HG03175 (cell line): ENCODE measurements around the gene F2RL1.
"Not testable (repeated sequence)": the region's sequence is repeated elsewhere in the genome, so short reads cannot be mapped to it uniquely, and the experiment has no call there.

Experiments
- ATAC-seq: cut with Tn5 transposase; IDR thresholded peaks from one replicate; pipeline ENCODE4 v1.9.1; 2021; ENCODE audit warnings: mild to moderate bottlenecking, moderate library complexity; ENCODE audit not compliant: unreplicated experiment

F2RL1 gene

GRCh38 chr5:76805821-76806505 lies 12.9 kb upstream of the F2RL1 start:
- no peak for ATAC-seq

GRCh38 chr5:76807296-76807695 lies 11.5 kb upstream of the F2RL1 start:
- no peak for ATAC-seq

- no peak for ATAC-seq
These were observed 10.6 kb upstream of the F2RL1 start for GRCh38 chr5:76808141-76808691.

GRCh38 chr5:76809141-76809540 lies 9.7 kb upstream of the F2RL1 start:
- ATAC-seq: no peak

DNA sequence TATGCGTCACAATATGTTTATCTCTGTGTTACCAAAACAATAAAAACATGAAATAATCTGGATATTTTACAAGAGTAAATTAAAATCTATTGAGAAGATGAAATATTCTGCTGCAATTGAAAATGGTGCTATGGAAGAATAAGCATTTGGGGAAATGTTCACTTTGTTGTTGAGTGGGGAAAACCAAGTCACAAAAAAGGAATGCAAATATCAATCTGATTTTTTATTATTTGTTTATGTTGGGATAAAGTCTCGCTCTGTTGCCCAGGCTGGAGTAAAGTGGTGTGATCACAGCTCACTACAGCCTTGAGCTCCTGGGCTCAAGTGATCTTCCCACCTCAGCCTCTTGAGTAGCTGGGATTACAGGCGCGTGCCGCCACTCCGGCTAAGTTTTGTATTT lies 8.6 kb upstream of the F2RL1 start:
- no peak for ATAC-seq

GRCh38 chr5:76811214-76811613 lies 7.6 kb upstream of the F2RL1 start:
- ATAC-seq: no peak

DNA sequence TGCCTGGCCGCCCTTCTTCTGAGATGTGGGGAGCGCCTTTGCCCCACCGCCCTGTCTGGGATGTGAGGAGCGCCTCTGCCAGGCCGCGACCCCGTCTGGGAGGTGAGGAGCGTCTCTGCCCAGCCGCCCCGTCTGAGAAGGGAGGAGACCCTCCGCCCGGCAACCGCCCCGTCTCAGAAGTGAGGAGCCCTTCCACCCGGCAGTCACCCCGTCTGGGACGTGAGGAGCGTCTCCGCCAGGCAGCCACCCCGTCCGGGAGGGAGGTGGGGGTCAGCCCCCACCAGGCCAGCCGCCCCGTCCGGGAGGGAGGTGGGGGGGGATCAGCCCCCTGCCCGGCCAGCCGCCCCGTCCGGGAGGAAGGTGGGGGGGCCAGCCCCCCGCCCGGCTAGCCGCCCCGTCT lies 6.6 kb upstream of the F2RL1 start:
- not testable (repeated sequence) for ATAC-seq

DNA sequence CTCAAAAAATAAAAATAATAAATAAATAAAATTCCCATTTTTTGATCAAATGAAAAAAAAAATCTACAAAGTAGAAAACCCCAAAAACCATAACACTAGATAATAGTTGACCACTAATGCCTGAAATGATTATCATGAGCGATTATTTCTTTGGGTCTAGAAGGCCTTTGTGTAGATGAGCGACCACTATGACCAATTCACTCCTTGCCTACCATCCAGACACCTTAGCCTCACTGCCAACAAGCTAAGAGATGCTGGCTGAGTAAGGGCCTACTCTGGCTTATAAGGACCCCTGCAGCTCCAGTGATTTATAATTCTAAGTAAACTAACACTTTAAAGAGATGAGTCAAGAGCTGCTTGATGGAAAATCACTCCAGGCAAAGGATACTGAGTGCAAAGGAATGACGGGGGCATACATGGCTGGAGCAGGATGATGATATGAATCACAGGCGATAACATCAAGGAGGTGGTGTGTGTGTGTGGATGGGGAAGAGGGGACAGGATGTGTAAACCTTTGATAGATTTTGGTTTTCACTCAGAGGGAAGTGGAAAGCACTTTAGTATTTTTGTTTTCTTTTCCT lies 4.8 kb upstream of the F2RL1 start:
- ATAC-seq: no peak

DNA sequence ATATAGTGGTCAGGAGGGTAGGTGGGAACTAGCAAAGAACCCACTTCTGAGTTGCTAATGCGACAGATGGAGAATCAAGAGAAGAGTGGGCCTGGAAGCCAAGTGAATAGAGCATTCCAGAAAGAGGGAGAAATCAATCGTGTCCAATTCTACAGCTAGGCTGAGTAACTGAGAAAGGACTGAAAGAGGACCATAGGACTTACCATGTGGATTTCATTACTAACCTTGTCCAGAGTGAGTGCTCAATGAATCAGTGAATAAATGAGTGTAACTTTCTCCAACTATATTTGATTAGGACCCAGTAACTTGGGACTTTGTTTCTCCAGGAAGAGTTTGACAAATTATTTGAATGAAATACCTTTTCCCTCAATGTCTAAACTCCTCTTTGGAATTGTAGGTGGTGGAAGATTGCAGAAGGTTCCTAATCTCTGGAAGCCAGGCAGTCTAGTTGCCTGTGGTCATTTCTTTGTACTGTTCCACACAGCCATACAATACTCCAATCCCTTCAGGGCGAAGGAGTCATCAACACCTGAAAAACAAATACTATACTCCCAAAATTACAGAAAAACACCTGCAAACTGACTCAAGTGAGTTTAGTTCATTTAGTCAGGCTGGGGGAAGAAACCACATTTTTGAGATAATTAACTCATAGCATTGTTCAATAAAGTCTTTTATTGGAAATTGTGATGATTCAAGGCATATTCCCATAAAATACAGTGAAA lies 2.6 kb upstream of the F2RL1 start:
- ATAC-seq: no peak

- ATAC-seq: no peak
These were observed 1.2 kb downstream of the F2RL1 start for GRCh38 chr5:76819851-76820525.

- ATAC-seq: no peak
These were observed 1.7 kb downstream of the F2RL1 start for GRCh38 chr5:76820526-76820890.

- no peak for ATAC-seq
These were observed 2.3 kb downstream of the F2RL1 start for GRCh38 chr5:76821136-76821535.

DNA sequence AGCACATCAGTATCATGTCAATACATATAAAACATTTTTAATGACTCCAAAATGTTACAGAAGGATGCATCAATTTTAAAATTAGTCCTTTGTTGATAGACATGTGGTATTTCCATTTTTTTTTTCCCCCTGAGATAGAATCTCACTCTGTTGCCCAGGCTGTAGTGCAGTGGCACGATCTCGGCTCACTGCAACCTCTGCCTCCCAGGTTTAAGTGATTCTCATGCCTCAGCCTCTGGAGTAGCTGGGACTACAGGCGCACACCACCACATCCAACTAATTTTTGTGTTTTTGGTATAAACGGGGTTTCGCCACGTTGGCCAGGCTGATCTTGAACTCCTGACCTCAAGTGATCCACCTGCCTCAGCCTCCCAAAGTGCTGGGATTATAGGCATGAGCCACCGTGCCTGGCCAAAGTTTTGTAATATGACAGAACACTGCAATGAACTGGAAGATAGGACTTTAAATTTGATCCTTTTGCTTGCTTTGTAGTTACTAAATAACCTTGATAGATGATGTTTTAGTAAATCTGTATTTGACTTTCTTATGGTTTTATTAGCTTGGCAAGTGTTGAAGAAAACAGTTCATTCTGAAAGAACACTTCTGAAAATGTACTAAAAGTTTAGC lies 3.4 kb downstream of the F2RL1 start:
- ATAC-seq: not testable (repeated sequence)

DNA sequence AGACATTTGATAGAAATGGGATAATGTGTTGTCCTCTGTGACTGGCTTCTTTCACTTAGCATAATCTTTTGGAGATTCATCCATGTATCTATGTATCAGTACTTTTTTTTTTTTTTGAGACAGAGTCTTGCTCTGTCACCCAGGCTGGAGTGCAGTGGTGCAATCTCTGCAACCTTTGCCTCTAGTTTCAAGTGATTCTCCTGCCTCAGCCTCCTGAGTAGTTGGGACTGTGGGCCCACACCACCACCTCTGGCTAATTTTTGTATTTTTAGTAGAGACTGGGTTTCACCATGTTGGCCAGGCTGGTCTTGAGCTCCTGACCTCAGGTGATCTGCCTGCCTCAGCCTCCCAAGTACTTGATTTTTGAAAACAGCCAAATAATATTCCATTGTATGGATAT lies 7.6 kb downstream of the F2RL1 start:
- not testable (repeated sequence) for ATAC-seq

GRCh38 chr5:76831110-76831452 lies 12.3 kb downstream of the F2RL1 start:
- no peak for ATAC-seq

DNA sequence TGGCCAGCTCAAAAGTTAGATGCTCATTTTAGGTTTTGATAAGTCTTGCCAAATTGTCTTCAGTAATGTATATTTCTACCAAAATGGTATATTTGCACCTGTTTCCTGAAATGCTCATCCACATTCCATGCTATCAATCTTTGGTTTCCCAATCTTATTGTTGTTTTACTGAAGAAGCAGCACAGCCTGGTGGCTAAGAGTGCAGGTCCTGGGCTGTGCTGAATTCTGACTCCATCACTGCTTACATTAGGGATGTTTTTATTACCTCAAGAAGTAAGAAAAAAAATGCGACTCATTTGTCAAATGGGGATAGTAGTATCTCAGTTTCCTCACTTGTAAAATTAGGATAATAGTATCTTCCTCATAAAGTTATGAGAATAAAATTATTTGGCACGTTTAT lies 17.4 kb downstream of the F2RL1 start:
- no peak for ATAC-seq

- ATAC-seq: no peak
These were observed 17.8 kb downstream of the F2RL1 start for GRCh38 chr5:76836585-76836984.

DNA sequence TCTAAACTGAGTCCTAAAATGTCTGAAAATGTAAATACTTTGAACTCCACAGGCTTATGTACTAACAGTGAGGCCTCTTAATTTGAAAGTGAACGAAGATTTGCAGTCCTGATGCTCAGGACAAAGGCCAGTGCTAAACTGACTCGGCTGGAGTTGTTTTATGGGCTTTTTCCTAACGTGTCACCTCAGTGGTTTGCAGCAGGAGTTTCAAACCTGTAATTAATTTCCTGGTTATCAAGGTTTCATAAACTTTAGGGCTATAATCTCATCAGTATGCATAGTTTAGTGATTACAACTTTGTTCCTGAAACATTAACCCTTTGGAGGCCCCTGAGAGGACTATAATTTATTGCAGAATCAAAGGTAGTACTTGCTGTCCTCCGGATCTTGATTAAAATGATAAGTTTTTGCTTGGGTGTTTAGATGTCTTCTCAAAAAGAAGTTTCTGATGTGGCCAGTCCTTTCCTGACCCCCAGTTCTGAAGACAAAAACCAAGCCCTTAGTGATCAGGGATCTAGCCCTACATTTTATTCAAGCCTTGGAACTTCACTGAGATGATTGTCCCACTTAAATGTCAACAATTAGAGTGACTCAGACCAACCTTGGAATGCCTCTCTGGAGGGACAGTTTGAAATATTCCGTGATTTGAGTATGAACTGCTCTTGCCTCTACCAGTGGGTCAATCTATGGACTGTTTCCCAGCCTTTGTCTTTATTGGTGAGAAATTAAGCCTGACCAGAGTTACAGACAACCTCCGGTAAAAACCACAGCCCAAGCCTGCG lies 19.8 kb downstream of the F2RL1 start:
- no peak for ATAC-seq

- no peak for ATAC-seq
These were observed 22.5 kb downstream of the F2RL1 start for GRCh38 chr5:76841361-76841760.

GRCh38 chr5:76845890-76846289 lies 27.1 kb downstream of the F2RL1 start:
- no peak for ATAC-seq
